ENCODE data around the gene MYCL. TPM values are rescaled to one million over a fixed set of nuclear protein-coding genes. Genes with fewer than 3 reads are reported as not detected.

MYCL gene
- polyA plus RNA-seq, 3 donors, result 24.8 to 84.0 (median 74.7) TPM

DNA sequence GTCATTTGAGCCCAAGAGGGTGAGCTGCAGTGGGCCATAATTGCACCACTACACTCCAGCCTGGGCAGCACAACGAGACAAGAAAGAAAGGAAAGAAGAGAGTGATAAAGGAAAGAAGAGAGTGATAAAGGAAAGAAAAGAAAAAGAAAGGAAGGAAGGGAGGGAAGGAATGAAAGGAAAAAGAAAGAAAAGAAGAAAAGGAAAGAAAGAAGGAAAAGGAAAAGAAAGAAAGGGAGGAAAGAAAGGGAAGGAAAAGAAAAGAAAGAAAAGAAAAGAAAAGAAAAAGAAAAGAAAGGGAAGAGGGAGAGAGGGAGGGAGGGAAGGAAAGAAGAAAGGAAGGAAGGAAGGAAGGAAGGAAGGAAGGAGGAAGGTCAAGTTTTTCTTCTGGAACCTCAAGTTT is 36.0 kb downstream of the MYCL start:
- peaks cover 89% of the 10 kb centered on the region for H3K79me2 ChIP-seq (ENCODE audit: insufficient read depth, low read length)
- peaks cover 9% of the 10 kb centered on the region for H4K20me1 ChIP-seq (ENCODE audit: insufficient read depth, low read length)
- no peak overlapping the region for H2AFZ ChIP-seq (ENCODE audit: insufficient read depth, low read depth, low read length, poor library complexity, severe bottlenecking)
- H3K4me3 ChIP-seq (replicated peaks in 1 of 3; ENCODE audit: low read depth in 2 of 3, low read length in 3 of 3), result no peak overlapping the region
- Mint-ChIP-seq H3K4me3 (no peak overlapping the region), H3K4me1 (peaks cover 22% of the 10 kb centered on the region), H3K36me3 (peaks cover 19 to 32% of the 10 kb centered on the region in 2 donors), H3K9me3 (peaks cover 0 to 9% (median 2%) of the 10 kb centered on the region in 7 donors), H3K27ac (peak overlapping the region in 4 of 7 donors; percentile 1 to 63 (median 24)), H3K27me3 (ENCODE audit: low read depth in 3 of 3) (no peaks in the 10 kb centered on the region)
- H3K4me2 ChIP-seq (replicated peaks; ENCODE audit: extremely low read depth, low read length, poor library complexity, severe bottlenecking), result no peak overlapping the region
- no peak overlapping the region for H3K27ac ChIP-seq (ENCODE audit: low read depth in 1 of 2, low read length in 2 of 2)
- no peak overlapping the region for H3K9ac ChIP-seq (ENCODE audit: insufficient read depth, low read length, poor library complexity, severe bottlenecking)
- H3K4me1 ChIP-seq (ENCODE audit: control insufficient read depth in 1 of 2, insufficient read depth in 2 of 2, low read length in 2 of 2), result peaks cover 11 to 17% of the 10 kb centered on the region in 2 donors
- DNase-seq, result no peak
- WGBS (ENCODE audit: insufficient coverage), result no CpG with 5 or more reads among the region's 1 CpG
- H3K36me3 ChIP-seq (replicated peaks in 1 of 2; ENCODE audit: control insufficient read depth in 1 of 2, insufficient read depth in 2 of 2, low read length in 2 of 2), result peaks cover 0 to 10% of the 10 kb centered on the region in 2 donors
- intact Hi-C loops (cut with micrococcal nuclease), result no loop called here
- H3K9me3 ChIP-seq (replicated peaks in 1 of 2; ENCODE audit: control insufficient read depth in 1 of 2, insufficient read depth in 1 of 2, low read length in 2 of 2), result no peaks in the 10 kb centered on the region
- TF ChIP-seq, protein P1, sequence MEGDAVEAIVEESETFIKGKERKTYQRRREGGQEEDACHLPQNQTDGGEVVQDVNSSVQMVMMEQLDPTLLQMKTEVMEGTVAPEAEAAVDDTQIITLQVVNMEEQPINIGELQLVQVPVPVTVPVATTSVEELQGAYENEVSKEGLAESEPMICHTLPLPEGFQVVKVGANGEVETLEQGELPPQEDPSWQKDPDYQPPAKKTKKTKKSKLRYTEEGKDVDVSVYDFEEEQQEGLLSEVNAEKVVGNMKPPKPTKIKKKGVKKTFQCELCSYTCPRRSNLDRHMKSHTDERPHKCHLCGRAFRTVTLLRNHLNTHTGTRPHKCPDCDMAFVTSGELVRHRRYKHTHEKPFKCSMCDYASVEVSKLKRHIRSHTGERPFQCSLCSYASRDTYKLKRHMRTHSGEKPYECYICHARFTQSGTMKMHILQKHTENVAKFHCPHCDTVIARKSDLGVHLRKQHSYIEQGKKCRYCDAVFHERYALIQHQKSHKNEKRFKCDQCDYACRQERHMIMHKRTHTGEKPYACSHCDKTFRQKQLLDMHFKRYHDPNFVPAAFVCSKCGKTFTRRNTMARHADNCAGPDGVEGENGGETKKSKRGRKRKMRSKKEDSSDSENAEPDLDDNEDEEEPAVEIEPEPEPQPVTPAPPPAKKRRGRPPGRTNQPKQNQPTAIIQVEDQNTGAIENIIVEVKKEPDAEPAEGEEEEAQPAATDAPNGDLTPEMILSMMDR (IDR thresholded peaks at IDR 0.05), result no peak
- no peaks in the 10 kb centered on the region for H3K27me3 ChIP-seq (ENCODE audit: control insufficient read depth in 2 of 2, insufficient read depth in 2 of 2, low read length in 2 of 2)

DNA sequence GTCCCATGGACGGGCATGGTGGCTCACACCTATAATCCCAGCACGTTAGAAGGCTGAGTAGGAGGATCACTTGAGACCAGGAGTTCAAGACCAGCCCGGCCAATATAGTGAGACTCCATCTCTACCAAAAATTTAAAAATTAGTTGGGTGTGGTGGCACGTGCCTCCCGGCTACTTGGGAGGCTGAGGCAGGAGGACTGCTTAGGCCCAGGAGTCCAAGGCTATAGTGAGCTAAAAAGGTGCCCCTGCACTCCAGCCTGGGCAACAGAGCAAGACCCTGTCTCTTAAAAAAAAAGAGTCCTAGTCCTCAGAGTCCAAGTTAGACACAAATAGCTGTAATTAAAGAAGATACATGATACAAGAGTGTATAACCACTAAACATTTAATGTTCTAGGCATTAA is 38.5 kb downstream of the MYCL start:
- TF ChIP-seq, protein P1 (IDR thresholded peaks at IDR 0.05), result no peak
- Mint-ChIP-seq H3K27me3 (ENCODE audit: low read depth in 3 of 3) (no peaks in the 10 kb centered on the region), H3K4me1 (peaks cover 24% of the 10 kb centered on the region), H3K36me3 (peaks cover 13 to 22% of the 10 kb centered on the region in 2 donors), H3K9me3 (peaks cover 0 to 3% (median 0%) of the 10 kb centered on the region in 7 donors), H3K27ac (no peak overlapping the region), H3K4me3 (no peak overlapping the region)
- intact Hi-C loops (cut with micrococcal nuclease), result no loop called here
- H3K79me2 ChIP-seq (ENCODE audit: insufficient read depth, low read length), result peaks cover 96% of the 10 kb centered on the region
- no peak overlapping the region for H2AFZ ChIP-seq (ENCODE audit: insufficient read depth, low read depth, low read length, poor library complexity, severe bottlenecking)
- H3K4me3 ChIP-seq (replicated peaks in 1 of 3; ENCODE audit: low read depth in 2 of 3, low read length in 3 of 3), result no peak overlapping the region
- H3K27me3 ChIP-seq (ENCODE audit: control insufficient read depth in 2 of 2, insufficient read depth in 2 of 2, low read length in 2 of 2), result no peaks in the 10 kb centered on the region
- no peak overlapping the region for H3K4me2 ChIP-seq (replicated peaks; ENCODE audit: extremely low read depth, low read length, poor library complexity, severe bottlenecking)
- no peak overlapping the region for H3K9ac ChIP-seq (ENCODE audit: insufficient read depth, low read length, poor library complexity, severe bottlenecking)
- no CpG with 5 or more reads among the region's 5 CpGs for WGBS (ENCODE audit: insufficient coverage)
- H3K4me1 ChIP-seq (ENCODE audit: control insufficient read depth in 1 of 2, insufficient read depth in 2 of 2, low read length in 2 of 2), result peaks cover 11 to 17% of the 10 kb centered on the region in 2 donors
- H3K9me3 ChIP-seq (replicated peaks in 1 of 2; ENCODE audit: control insufficient read depth in 1 of 2, insufficient read depth in 1 of 2, low read length in 2 of 2), result no peaks in the 10 kb centered on the region
- H3K27ac ChIP-seq (ENCODE audit: low read depth in 1 of 2, low read length in 2 of 2), result no peak overlapping the region
- DNase-seq, result no peak
- peaks cover 9% of the 10 kb centered on the region for H4K20me1 ChIP-seq (ENCODE audit: insufficient read depth, low read length)
- H3K36me3 ChIP-seq (replicated peaks in 1 of 2; ENCODE audit: control insufficient read depth in 1 of 2, insufficient read depth in 2 of 2, low read length in 2 of 2), result peaks cover 0 to 10% of the 10 kb centered on the region in 2 donors
